DMS79 (cell line): ENCODE results near the gene SLC37A1.

Experiments
- DNase-seq: peaks from one replicate; lab custom pipeline; 2025; lab: John Stamatoyannopoulos, UW

The SLC37A1 gene

GRCh38 chr21:42479582-42479981 is 34.1 kb upstream of the SLC37A1 start:
- no peak for DNase-seq

- DNase-seq, result no peak
Observed at GRCh38 chr21:42480736-42481135, 32.9 kb upstream of the SLC37A1 start.

- DNase-seq, result no peak
Observed at GRCh38 chr21:42481169-42481568, 32.5 kb upstream of the SLC37A1 start.

GRCh38 chr21:42484966-42485365 is 28.7 kb upstream of the SLC37A1 start:
- DNase-seq, result no peak

- no peak for DNase-seq
Observed at GRCh38 chr21:42486072-42486471, 27.6 kb upstream of the SLC37A1 start.

- no peak for DNase-seq
Observed at GRCh38 chr21:42486531-42486930, 27.1 kb upstream of the SLC37A1 start.

- no peak for DNase-seq
Observed at GRCh38 chr21:42489006-42489563, 24.6 kb upstream of the SLC37A1 start.

GRCh38 chr21:42489991-42490390 is 23.7 kb upstream of the SLC37A1 start:
- DNase-seq, result no peak

GRCh38 chr21:42490720-42491119 is 22.9 kb upstream of the SLC37A1 start:
- DNase-seq, result no peak

GRCh38 chr21:42491328-42491727 is 22.3 kb upstream of the SLC37A1 start:
- DNase-seq, result no peak

- no peak for DNase-seq
Observed at GRCh38 chr21:42492201-42492600, 21.5 kb upstream of the SLC37A1 start.

- no peak for DNase-seq
Observed at GRCh38 chr21:42493109-42494060, 20.3 kb upstream of the SLC37A1 start.

GRCh38 chr21:42495027-42495426 is 18.6 kb upstream of the SLC37A1 start:
- DNase-seq, result no peak

GRCh38 chr21:42495765-42496119 is 17.9 kb upstream of the SLC37A1 start:
- DNase-seq, result no peak

- peak; percentile 97 for DNase-seq
Observed at GRCh38 chr21:42496120-42496838, 17.4 kb upstream of the SLC37A1 start, which contains the start of gene RSPH1. TSS of gene RSPH1 (minus strand) at chr21:42496224. CDS start at chr21:42496186, 38 bp downstream.

- no peak for DNase-seq
Observed at GRCh38 chr21:42496839-42497202, 16.8 kb upstream of the SLC37A1 start.

GRCh38 chr21:42498012-42498411 is 15.6 kb upstream of the SLC37A1 start:
- DNase-seq, result no peak

- no peak for DNase-seq
Observed at GRCh38 chr21:42499444-42500112, 14.1 kb upstream of the SLC37A1 start.

- DNase-seq, result no peak
Observed at GRCh38 chr21:42500225-42500624, 13.4 kb upstream of the SLC37A1 start.

GRCh38 chr21:42500736-42501135 is 12.9 kb upstream of the SLC37A1 start:
- no peak for DNase-seq

- no peak for DNase-seq
Observed at GRCh38 chr21:42503711-42504110, 9.9 kb upstream of the SLC37A1 start.

- DNase-seq, result no peak
Observed at GRCh38 chr21:42505090-42505726, 8.4 kb upstream of the SLC37A1 start.
